ENCODE data around the gene FGFBP1. TPM values are rescaled to one million over a fixed set of nuclear protein-coding genes. Genes with fewer than 3 reads are reported as not detected.

The FGFBP1 gene
- total RNA-seq, 1 donor from 2014 or later: 1.2 TPM

DNA sequence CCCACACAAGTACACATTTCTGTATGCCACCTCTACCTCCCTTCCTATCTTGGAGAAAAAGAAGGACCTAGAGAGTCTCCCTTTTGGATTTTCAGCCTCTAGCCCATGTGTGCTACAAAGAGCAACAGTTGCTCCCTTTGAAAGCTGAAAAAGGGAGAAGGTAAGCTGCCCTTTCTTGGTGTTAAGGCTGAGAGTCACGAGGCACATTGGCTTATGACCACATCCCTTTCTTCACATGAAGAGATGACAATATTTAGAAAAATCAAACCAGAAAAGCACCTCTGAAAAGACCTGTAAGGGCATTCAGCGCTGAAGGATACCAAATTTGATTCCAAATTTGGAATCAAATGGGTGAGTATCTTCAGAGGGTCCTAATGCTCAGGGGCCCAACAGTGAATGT lies 6.4 kb upstream of the FGFBP1 start:
- Histone ChIP-seq H3K9me3 (no peaks in the 10 kb centered on the region), H3K27ac (no peak overlapping the region), H3K27me3 (ENCODE audit: low read depth) (no peaks in the 10 kb centered on the region), H3K4me1 (no peaks in the 10 kb centered on the region), H3K4me3 (no peak overlapping the region), H3K36me3 (no peaks in the 10 kb centered on the region)
- TF ChIP-seq, protein P1, sequence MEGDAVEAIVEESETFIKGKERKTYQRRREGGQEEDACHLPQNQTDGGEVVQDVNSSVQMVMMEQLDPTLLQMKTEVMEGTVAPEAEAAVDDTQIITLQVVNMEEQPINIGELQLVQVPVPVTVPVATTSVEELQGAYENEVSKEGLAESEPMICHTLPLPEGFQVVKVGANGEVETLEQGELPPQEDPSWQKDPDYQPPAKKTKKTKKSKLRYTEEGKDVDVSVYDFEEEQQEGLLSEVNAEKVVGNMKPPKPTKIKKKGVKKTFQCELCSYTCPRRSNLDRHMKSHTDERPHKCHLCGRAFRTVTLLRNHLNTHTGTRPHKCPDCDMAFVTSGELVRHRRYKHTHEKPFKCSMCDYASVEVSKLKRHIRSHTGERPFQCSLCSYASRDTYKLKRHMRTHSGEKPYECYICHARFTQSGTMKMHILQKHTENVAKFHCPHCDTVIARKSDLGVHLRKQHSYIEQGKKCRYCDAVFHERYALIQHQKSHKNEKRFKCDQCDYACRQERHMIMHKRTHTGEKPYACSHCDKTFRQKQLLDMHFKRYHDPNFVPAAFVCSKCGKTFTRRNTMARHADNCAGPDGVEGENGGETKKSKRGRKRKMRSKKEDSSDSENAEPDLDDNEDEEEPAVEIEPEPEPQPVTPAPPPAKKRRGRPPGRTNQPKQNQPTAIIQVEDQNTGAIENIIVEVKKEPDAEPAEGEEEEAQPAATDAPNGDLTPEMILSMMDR (IDR thresholded peaks at IDR 0.05): no peak
- no peak for ATAC-seq
- no peak for DNase-seq
- intact Hi-C loops (cut with DNase I): no loop called here

DNA sequence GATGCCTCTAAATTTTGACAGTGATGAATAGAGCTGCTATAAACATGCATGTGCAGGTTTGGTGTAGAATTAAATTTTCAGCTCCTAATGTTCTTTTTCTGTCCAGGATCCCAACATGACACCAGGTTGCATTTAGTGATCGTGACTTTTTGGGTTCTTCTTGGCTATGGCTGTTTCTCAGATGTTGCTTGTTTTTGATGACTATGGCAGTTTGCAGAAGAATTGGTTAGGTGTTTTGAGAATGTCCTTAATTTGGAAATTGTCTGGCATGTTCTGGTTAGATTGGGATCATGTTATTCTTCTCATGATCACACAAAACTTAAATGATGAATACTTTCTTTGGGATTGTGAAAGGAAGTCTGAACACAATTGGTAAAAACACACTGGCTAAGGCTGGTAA lies 3.7 kb upstream of the FGFBP1 start:
- ATAC-seq (no peak), DNase-seq (no peak)
- intact Hi-C loops (cut with DNase I): no loop called here
- Histone ChIP-seq H3K27me3 (ENCODE audit: low read depth) (no peaks in the 10 kb centered on the region), H3K36me3 (no peaks in the 10 kb centered on the region), H3K4me3 (no peak overlapping the region), H3K4me1 (no peaks in the 10 kb centered on the region), H3K9me3 (no peaks in the 10 kb centered on the region), H3K27ac (no peak overlapping the region)
- TF ChIP-seq, protein P1 (IDR thresholded peaks at IDR 0.05): no peak

DNA sequence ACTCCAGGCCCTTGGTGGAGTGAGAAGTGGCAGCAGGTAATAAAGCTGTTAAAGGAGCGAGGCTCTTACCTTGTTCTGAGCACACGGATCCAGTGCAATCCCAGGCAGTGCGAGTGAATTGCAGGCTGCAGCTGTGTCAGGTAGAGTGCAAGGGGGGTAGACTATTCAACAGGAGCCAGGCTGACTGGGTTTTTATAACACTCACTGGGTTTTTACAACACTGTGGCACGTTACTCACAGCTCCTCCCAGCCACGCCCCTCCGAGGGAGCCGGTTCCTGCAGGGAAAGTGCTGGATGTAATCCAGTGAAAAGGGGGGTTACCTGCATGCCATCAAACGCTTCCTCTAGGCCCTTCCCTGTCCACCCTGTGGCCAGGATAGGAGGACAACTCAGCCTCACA lies 358 bp downstream of the FGFBP1 start:
- no peak overlapping the region for H3K4me3 ChIP-seq
- ATAC-seq: peak; percentile 83 to 86
- intact Hi-C loops (cut with DNase I): no loop called here
- no peaks in the 10 kb centered on the region for H3K27me3 ChIP-seq (ENCODE audit: low read depth)
- H3K4me1 ChIP-seq: no peaks in the 10 kb centered on the region
- no peak overlapping the region for H3K27ac ChIP-seq
- no peaks in the 10 kb centered on the region for H3K36me3 ChIP-seq
- TF ChIP-seq, protein P1 (IDR thresholded peaks at IDR 0.05): no peak
- no peaks in the 10 kb centered on the region for H3K9me3 ChIP-seq
- DNase-seq: peak; percentile 66

DNA sequence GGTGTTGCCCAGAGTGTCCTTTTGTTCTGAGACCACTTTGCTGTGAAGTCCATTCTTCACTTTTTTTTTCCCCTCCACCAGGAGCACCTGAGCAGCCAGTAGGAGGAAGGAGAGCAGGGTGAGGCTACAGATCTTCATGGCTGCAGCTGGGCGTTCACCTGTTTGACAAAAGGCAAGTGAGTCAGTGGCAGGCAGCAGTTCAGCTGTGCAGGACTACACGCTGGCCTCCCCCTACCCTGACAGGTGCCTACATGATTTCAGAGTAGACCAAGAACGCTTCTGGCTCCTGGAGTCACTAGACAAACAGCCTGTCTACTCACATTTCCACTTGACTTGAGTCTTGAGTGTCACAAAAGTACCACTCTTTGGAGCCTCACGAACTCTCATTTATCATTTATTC lies 2.0 kb downstream of the FGFBP1 start:
- no peaks in the 10 kb centered on the region for H3K9me3 ChIP-seq
- peak; percentile 48 for DNase-seq
- ATAC-seq: peak; percentile 56 to 78
- H3K4me3 ChIP-seq: no peak overlapping the region
- intact Hi-C loops (cut with DNase I): no loop called here
- H3K27ac ChIP-seq: no peak overlapping the region
- no peaks in the 10 kb centered on the region for H3K4me1 ChIP-seq
- TF ChIP-seq, protein P1 (IDR thresholded peaks at IDR 0.05): no peak
- H3K27me3 ChIP-seq (ENCODE audit: low read depth): no peaks in the 10 kb centered on the region
- H3K36me3 ChIP-seq: no peaks in the 10 kb centered on the region

DNA sequence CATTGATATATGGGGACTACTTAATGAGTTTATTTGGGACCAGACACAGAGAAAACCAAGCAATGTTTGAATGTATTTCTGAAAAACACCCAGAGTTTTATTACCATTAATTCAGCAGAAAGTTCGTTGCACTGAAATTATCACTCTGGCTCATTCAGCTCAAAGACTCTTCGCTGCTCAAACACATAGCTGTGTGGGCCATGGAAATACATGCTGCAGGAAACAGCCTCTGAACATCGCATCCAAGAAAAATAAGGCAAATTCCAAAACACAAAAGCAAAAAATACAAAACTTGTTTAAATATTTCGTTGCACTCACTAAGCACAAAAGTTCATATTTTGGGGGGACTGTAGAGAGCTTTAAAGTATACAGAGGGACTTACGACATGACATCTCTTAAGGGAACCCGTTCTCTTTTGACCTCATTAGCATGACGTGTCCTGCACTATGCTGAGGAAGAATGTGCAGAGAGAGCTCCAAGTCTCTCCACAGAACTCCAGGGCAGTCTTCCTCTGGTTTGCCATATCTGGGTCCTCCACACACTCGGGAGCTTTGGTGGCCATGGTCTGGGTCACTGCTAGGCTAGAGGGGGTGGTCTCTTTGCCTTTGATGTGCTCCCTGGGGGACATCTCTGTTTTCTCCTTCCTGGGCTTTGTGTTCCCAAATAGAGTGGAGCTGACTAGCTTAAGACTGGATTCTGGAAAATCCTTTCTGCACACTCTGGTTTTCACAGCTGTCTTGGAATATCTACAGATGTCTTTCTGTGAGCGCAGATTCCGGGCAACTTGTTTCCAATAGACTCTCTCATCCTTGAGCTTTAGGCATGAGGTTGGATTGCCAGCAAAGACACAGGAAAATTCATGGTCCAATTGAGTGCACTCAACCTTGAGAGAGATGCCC lies 2.8 kb downstream of the FGFBP1 start:
- H3K4me3 ChIP-seq: no peak overlapping the region
- H3K4me1 ChIP-seq: no peaks in the 10 kb centered on the region
- DNase-seq: no peak
- no peaks in the 10 kb centered on the region for H3K27me3 ChIP-seq (ENCODE audit: low read depth)
- TF ChIP-seq, protein P1 (IDR thresholded peaks at IDR 0.05): no peak
- intact Hi-C loops (cut with DNase I): no loop called here
- H3K9me3 ChIP-seq: no peaks in the 10 kb centered on the region
- no peaks in the 10 kb centered on the region for H3K36me3 ChIP-seq
- H3K27ac ChIP-seq: no peak overlapping the region
- ATAC-seq: no peak

All from lower lobe of right lung (tissue), 2 donors.